ACC112 (cell line): ENCODE data around the gene JMJD1C.
A peak's percentile ranks its signal among the peaks of the same experiment; 100 is the strongest.
"Not testable (repeated sequence)": the region's sequence is repeated elsewhere in the genome, so short reads cannot be mapped to it uniquely, and the experiment has no call there.

Experiments
- H2AFZ ChIP-seq: fragments of 200-600 bp; sonication (generic); one replicate; pipeline ENCODE4 v1.6.0; 2017; ENCODE audit warnings: antibody characterized with exemption, low read length; ENCODE audit not compliant: unreplicated experiment
- H3K27ac ChIP-seq: fragments of 200-600 bp; sonication (generic); 2 replicates; pipeline ENCODE4 v1.5.1; 2014; ENCODE audit warnings: low read depth, mild to moderate bottlenecking, antibody characterized with exemption, low read length, moderate library complexity
- H3K27me3 ChIP-seq: fragments of 200-600 bp; sonication (generic); 2 replicates; pipeline ENCODE4 v1.6.1; 2014; ENCODE audit warnings: mild to moderate bottlenecking, antibody characterized with exemption, low read length, moderate library complexity, mixed read lengths; ENCODE audit not compliant: insufficient read depth
- H3K36me3 ChIP-seq: fragments of 200-600 bp; sonication (generic); 2 replicates; pipeline ENCODE4 v1.6.1; 2016; ENCODE audit warnings: mild to moderate bottlenecking, antibody characterized with exemption, low read length, moderate library complexity, mixed read lengths; ENCODE audit not compliant: insufficient read depth
- H3K4me1 ChIP-seq: fragments of 200-600 bp; sonication (generic); one replicate; pipeline ENCODE4 v1.6.1; 2016; ENCODE audit warnings: low read length, mixed read lengths; ENCODE audit not compliant: insufficient read depth, unreplicated experiment, control insufficient read depth
- H3K4me3 ChIP-seq: fragments of 200-600 bp; sonication (generic); 2 replicates; pipeline ENCODE4 v1.5.1; 2014; ENCODE audit warnings: mild to moderate bottlenecking, low read depth, low read length
- H3K79me2 ChIP-seq: fragments of 200-600 bp; sonication (generic); one replicate; pipeline ENCODE4 v1.6.0; 2016; ENCODE audit warnings: low read length; ENCODE audit not compliant: control insufficient read depth, unreplicated experiment, insufficient read depth

JMJD1C gene

DNA sequence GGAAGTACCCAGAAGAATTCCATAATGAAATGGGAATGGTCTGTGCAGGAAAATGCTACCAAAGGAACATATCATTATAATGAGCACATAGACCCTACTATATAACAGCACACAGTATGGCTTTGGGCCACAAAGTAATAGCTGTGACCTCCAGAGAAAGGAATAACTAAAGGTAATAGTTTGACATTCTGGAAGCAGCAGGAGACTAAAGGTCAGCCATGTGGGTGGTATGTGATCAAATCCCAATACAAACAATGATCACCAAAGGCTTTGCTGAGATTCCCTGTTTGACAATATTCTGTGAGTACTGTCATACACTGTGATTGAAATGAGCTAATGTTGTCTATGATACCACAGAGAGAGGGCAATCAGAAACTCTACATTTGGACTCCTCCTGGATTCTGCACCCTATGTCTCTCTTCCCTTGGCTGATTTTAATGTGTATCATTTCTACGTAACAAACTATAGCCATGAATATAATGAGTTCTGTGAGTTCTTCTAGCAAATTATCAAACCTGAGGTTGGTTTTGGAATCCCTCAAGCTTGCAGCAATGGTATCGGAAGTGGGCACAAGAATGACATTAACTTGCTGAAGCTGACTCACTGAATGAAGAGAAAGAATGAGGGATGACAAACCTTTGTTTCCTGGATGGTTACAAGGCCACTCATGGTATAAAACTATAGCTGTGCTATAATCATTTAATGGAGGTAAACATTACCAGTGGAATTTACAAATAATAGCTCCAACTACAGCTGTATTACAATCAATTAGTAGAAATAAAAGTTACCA, 99.6 kb downstream of the JMJD1C start:
- 0 out of 2 replicates have a peak overlapping the region, but pooled peaks have one; percentile 2 for H3K27ac ChIP-seq
- H3K36me3 ChIP-seq, result no peaks in the 10 kb centered on the region
- H3K4me1 ChIP-seq, result peaks cover 9% of the 10 kb centered on the region

DNA sequence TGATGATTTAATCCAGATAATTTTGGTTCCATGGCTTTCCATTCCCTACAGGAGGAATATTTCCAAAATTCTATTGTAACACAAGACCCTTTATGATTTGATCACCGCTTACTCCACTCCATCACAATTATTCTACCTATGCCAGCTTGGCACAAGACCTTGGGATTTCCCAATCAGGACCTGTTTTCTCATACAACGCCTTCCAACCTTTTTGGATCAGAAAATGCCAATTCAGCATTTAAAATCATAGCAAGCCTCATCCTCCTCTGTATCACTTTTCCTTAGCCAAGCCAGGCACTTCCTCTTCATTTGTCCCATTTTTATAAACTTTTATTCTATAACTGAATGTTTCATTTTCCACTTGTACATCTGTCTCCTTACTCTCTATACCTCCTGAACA, 100.9 kb downstream of the JMJD1C start:
- no peak overlapping the region for H3K27ac ChIP-seq

More for the DNA sequence above, 99.6 kb downstream of the JMJD1C start:
- Histone ChIP-seq H3K27me3 (no peaks in the 10 kb centered on the region), H2AFZ (no peak overlapping the region), H3K4me3 (no peak overlapping the region), H3K79me2 (peaks cover 31% of the 10 kb centered on the region)

DNA sequence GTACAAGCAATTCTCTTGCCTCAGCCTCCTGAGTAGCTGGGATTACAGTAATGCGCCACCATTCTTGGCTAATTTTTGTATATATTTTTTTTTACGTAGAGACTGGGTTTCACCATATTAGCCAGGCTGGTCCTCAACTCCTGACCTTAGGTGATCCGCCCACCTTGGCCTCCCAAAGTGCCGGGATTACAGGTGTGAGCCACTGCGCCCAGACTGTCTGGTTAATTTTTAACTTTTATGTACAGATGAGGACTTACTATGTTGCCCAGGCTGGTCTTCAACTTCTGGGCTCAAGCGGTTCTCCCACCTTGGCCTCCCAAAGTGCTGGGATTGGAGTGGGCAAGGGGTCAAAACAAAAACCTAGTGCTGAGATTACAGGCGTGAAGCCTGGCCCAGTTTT, 101.8 kb downstream of the JMJD1C start:
- Histone ChIP-seq H3K36me3 (no peaks in the 10 kb centered on the region), H2AFZ (no peak overlapping the region), H3K27ac (no peak overlapping the region), H3K4me3 (no peak overlapping the region), H3K4me1 (peaks cover 18% of the 10 kb centered on the region), H3K79me2 (peaks cover 35% of the 10 kb centered on the region), H3K27me3 (no peaks in the 10 kb centered on the region)

More for the DNA sequence above, 100.9 kb downstream of the JMJD1C start:
- no peak overlapping the region for H2AFZ ChIP-seq
- H3K27me3 ChIP-seq, result no peaks in the 10 kb centered on the region
- H3K36me3 ChIP-seq, result no peaks in the 10 kb centered on the region
- no peak overlapping the region for H3K4me3 ChIP-seq
- peaks cover 10% of the 10 kb centered on the region for H3K4me1 ChIP-seq
- H3K79me2 ChIP-seq, result peaks cover 31% of the 10 kb centered on the region

DNA sequence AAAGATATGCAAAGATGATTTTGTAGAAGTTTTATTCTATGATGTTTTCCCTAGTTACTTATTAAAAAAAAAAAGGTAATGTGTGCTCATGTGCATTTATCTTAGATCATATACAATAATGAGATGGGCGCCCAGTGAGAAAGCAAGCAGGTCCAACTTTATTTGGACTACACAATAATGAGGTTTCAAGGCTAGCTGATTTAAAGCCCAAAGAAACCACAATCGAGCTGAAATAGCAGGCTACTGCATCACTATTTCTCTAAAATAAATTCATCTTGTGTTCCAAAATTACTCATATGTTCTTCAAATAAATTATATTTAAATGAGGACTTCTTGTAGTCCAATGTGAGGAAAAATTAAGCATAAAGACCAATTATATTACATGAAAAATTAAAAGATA, 110.1 kb downstream of the JMJD1C start:
- peaks cover 42% of the 10 kb centered on the region for H3K79me2 ChIP-seq
- H2AFZ ChIP-seq, result no peak overlapping the region
- H3K4me3 ChIP-seq, result no peak overlapping the region
- no peaks in the 10 kb centered on the region for H3K27me3 ChIP-seq
- H3K27ac ChIP-seq, result no peak overlapping the region
- no peaks in the 10 kb centered on the region for H3K36me3 ChIP-seq
- H3K4me1 ChIP-seq, result peaks cover 14% of the 10 kb centered on the region

GRCh38 chr10:63352976-63353375, 112.8 kb downstream of the JMJD1C start:
- no peaks in the 10 kb centered on the region for H3K36me3 ChIP-seq
- peaks cover 11% of the 10 kb centered on the region for H3K4me1 ChIP-seq
- no peak overlapping the region for H2AFZ ChIP-seq
- peaks cover 29% of the 10 kb centered on the region for H3K79me2 ChIP-seq
- H3K27ac ChIP-seq, result no peak overlapping the region
- H3K4me3 ChIP-seq, result no peak overlapping the region
- no peaks in the 10 kb centered on the region for H3K27me3 ChIP-seq

DNA sequence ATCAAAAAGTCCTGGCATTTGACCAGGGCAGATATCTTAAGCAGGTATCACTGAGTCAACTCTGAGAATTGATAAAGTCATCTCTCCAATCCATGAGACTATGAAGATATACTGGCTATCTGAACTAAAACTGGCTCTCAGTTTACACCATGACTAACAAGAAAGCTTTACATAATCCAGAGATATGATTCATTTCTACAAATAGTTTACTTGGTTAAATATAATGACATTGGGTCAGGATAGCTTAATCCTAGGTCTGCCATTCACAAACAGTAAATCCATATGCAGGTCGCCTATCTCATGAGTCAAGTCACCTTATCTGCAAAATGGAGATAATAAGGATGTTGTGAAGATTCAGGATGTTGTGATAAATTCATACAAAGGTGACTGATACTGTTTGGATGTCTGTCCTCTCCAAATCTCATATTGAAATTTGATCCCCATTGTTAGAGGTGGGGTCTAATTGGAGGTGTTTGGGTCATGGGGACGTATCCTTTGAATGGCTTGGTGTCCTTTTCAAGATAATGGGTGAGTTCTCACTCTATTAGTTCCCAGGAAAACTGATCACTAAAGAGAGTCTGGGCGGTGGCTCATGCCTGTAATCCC, 117.4 kb downstream of the JMJD1C start:
- Histone ChIP-seq H3K27ac (no peak overlapping the region), H3K36me3 (no peaks in the 10 kb centered on the region), H2AFZ (no peak overlapping the region), H3K4me1 (peaks cover 15% of the 10 kb centered on the region), H3K27me3 (no peaks in the 10 kb centered on the region), H3K79me2 (peaks cover 26% of the 10 kb centered on the region), H3K4me3 (no peak overlapping the region)

DNA sequence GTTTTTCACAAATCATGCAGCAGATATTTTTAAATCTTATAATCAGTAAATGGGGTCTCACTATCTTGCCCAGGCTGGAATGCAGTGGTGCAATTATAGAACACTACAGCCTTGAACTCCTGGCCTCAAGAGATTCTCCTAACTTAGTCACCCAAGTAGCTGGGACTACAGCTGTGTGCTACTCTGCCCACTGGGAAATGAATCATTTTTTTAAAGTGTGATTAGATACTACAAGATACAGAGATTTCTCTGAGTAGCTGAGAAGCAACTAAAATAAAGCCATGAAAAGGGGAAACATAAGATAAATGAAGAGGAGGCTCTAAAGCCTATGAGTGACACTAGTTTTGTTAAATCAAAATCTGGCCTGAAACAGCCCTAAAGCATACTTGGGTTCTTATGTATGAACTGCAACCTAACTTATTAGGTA, 119.7 kb downstream of the JMJD1C start:
- Histone ChIP-seq H2AFZ (no peak overlapping the region), H3K4me3 (no peak overlapping the region), H3K27me3 (no peaks in the 10 kb centered on the region), H3K36me3 (no peaks in the 10 kb centered on the region; the same call in 1 of the 2 replicates), H3K27ac (peak overlapping the region; percentile 26), H3K4me1 (peaks cover 15% of the 10 kb centered on the region), H3K79me2 (peaks cover 38% of the 10 kb centered on the region)

DNA sequence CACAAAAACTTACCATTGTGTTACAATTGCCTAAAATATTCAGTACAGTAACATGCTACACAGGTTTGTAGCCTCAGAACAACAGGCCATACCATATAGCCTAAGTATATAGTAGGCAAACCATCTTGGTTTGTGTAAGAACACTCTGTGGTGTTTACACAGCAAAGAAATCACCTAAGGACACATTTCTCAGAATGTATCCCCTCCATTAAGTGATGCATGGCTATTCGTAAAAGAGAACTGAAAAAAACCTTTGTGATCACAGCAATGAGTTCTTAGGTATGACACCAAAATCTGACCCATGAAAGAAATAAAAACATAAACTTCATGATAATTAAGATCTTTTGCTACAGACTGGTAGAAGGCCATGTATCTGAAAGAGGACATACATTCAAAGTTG, 121.5 kb downstream of the JMJD1C start:
- Histone ChIP-seq H3K27me3 (no peaks in the 10 kb centered on the region), H2AFZ (no peak overlapping the region), H3K36me3 (no peaks in the 10 kb centered on the region; the same call in 1 of the 2 replicates), H3K4me3 (no peak overlapping the region), H3K79me2 (peaks cover 45% of the 10 kb centered on the region), H3K27ac (no peak overlapping the region), H3K4me1 (peaks cover 15% of the 10 kb centered on the region)

DNA sequence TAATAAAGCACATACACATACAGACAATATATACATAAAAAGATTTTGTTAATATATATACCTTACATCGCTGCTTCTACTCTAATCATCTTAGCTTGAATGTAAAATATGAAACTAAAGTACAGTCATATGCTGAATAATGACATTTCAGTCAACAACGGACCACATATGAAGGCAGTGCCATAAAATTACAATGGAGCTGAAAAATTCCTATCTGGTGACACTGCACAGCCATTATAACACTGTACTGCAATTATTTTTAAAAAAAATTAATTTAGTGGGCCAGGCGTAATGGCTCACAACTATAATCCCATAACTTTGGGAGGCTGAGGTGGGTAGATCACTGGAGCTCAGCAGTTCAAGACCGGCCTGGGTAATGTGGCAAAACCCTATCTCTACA, 122.3 kb downstream of the JMJD1C start:
- Histone ChIP-seq H3K27me3 (no peaks in the 10 kb centered on the region), H3K36me3 (no peaks in the 10 kb centered on the region; the same call in 1 of the 2 replicates), H2AFZ (no peak overlapping the region), H3K4me3 (no peak overlapping the region), H3K4me1 (peaks cover 13% of the 10 kb centered on the region), H3K79me2 (peaks cover 51% of the 10 kb centered on the region), H3K27ac (no peak overlapping the region)

GRCh38 chr10:63339640-63340039, 126.1 kb downstream of the JMJD1C start:
- H3K4me1 ChIP-seq, H3K36me3 ChIP-seq, H3K27me3 ChIP-seq, H3K27ac ChIP-seq, H3K4me3 ChIP-seq, H2AFZ ChIP-seq: not testable (repeated sequence)
- H3K79me2 ChIP-seq, result peaks cover 45% of the 10 kb centered on the region
